ENCODE data around the gene ADAM33.

DNA sequence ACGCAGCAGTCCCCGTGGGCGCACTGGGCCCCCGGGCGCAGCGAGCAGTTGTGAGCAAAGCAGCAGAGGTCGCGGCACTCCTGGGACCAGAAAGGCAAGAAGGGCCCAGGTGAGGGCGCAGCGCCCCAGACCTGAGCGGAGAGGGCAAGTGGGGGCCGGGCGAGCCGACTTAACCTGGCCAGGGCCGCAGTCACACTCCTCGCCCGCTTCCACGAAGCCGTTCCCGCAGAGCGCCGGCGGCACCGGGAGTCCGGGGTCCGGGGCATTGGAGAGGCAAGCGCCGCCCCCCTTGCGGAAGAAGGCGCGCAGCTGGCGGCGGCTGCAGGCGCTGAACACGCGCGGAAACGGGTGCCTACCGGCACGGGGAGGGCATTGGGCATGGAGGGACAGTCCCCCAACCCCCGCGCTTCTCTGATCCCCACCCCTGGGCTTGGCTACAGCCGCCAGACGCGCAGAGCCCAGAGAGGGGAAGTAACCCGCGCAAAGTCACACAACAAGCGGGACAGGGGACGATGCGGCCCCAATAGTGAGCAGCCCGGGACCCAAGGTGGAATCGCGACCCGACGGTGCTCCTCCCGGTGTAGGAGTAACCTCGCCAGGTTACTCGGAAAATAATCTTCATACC lies 9.2 kb downstream of the ADAM33 start:
- TF ChIP-seq, protein P1, sequence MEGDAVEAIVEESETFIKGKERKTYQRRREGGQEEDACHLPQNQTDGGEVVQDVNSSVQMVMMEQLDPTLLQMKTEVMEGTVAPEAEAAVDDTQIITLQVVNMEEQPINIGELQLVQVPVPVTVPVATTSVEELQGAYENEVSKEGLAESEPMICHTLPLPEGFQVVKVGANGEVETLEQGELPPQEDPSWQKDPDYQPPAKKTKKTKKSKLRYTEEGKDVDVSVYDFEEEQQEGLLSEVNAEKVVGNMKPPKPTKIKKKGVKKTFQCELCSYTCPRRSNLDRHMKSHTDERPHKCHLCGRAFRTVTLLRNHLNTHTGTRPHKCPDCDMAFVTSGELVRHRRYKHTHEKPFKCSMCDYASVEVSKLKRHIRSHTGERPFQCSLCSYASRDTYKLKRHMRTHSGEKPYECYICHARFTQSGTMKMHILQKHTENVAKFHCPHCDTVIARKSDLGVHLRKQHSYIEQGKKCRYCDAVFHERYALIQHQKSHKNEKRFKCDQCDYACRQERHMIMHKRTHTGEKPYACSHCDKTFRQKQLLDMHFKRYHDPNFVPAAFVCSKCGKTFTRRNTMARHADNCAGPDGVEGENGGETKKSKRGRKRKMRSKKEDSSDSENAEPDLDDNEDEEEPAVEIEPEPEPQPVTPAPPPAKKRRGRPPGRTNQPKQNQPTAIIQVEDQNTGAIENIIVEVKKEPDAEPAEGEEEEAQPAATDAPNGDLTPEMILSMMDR (IDR thresholded peaks at IDR 0.05), result no peak
- TF ChIP-seq POLR2AphosphoS5 (IDR thresholded peaks at IDR 0.05), result no peak
- no peak for TF ChIP-seq EP300 (IDR thresholded peaks at IDR 0.05)
